LNCAP (cell line): ENCODE measurements around the gene AP2B1.
A peak's percentile ranks its signal among the peaks of the same experiment; 100 is the strongest.

ENCODE experiments used
- TF ChIP-seq, protein P1 (sequence below): fragments of 450-650 bp; IDR thresholded peaks from 2 replicates; pipeline ENCODE4 v1.5.1; 2017; ENCODE audit warnings: mild to moderate bottlenecking

The AP2B1 gene

DNA sequence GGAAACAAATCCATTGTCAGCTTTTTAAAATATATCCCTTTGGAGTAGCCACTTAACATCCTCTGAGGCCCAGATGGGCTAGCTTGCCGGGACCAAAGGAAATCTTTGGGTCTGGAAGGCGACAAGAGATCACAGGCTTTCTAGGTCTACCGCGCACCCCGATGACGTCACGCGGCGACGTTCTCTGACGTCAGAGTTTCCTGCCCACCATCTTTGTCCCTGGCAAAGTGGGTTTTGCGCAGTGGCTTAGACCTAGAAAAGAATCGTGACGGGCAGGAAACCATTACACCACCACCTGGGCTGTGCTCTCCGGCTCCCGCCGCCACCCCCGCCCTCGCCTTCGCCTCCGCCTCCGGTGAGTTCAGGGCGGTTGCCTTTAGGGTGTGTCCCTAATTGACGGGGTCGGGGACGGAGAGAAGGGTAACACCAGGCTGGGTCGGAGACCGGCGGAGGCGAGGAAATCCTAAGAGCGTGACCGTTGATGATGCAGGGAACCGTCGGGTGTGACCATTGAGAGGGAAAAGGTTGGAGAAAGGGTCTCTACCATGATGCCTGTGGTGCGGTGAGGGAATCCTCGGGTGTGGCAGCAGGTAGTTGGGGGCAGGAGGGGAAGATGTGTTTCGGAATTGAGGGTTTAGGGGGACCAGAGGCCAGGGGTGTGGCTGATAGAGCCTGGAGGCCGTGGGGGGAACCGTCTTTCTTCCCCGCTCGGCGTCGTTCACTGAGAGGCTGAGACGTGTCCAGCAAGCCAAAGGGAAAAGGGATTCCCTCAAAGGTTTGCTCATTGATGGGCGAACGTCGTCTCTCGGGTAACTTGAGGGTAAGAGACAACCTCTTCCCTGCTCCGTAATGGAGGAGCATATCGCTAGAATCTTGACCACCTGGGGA is at the start of gene AP2B1:
TSS of gene AP2B1 (plus strand) at position 249 of the 888 bp plus-strand sequence. CDS start 6,709 bp downstream, outside the sequence.
- TF ChIP-seq, protein P1, sequence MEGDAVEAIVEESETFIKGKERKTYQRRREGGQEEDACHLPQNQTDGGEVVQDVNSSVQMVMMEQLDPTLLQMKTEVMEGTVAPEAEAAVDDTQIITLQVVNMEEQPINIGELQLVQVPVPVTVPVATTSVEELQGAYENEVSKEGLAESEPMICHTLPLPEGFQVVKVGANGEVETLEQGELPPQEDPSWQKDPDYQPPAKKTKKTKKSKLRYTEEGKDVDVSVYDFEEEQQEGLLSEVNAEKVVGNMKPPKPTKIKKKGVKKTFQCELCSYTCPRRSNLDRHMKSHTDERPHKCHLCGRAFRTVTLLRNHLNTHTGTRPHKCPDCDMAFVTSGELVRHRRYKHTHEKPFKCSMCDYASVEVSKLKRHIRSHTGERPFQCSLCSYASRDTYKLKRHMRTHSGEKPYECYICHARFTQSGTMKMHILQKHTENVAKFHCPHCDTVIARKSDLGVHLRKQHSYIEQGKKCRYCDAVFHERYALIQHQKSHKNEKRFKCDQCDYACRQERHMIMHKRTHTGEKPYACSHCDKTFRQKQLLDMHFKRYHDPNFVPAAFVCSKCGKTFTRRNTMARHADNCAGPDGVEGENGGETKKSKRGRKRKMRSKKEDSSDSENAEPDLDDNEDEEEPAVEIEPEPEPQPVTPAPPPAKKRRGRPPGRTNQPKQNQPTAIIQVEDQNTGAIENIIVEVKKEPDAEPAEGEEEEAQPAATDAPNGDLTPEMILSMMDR = no peak

DNA sequence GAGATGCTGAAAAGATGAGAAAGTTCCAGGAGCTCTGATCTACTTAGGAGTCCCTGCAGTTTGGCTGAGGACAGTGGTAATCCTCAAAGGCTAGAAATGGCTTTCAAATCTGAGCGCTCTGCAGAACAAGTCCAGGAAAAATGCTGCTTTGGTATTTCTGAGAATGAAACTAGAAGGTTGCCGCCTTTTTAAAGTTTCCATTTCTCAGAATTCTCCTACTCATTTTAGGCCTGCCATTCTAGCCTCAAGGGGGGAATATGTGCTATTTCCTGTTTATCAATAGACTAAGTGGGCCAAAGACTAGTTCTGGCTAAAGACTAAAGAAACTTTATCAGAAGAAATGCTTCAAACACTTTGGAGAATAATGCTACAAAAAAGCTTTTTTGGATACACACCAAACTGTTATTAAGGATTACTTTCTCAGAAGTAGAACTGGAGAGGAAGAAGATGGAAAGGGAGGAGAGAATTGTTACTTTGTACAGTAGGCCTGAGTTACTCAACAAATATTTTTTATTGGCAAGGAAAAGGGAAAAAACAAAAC is 49.5 kb upstream of the AP2B1 start, which contains the start of gene SLFN12L:
TSS of gene SLFN12L (minus strand) at position 78 of the 541 bp plus-strand sequence. CDS start 15,314 bp downstream, outside the sequence.
- TF ChIP-seq, protein P1 = no peak

DNA sequence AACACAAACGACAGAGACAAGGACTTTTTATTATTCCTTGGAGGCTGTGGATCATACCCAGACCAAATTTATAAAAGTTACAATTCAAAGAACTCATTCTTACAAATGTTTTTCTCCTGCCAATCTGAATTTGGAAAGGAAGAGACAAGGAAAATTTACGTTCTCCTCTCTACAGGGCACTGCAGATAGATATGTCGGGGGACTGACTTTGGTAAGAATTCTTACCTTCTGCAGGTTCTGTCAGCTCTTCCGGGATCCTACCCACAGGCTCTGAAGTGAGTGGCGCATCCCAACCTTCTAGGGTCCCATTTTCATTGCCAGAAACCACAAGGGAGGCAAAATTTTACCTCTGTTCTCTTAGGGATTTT is 47.5 kb upstream of the AP2B1 start:
- TF ChIP-seq, protein P1 = peak; percentile 12

DNA sequence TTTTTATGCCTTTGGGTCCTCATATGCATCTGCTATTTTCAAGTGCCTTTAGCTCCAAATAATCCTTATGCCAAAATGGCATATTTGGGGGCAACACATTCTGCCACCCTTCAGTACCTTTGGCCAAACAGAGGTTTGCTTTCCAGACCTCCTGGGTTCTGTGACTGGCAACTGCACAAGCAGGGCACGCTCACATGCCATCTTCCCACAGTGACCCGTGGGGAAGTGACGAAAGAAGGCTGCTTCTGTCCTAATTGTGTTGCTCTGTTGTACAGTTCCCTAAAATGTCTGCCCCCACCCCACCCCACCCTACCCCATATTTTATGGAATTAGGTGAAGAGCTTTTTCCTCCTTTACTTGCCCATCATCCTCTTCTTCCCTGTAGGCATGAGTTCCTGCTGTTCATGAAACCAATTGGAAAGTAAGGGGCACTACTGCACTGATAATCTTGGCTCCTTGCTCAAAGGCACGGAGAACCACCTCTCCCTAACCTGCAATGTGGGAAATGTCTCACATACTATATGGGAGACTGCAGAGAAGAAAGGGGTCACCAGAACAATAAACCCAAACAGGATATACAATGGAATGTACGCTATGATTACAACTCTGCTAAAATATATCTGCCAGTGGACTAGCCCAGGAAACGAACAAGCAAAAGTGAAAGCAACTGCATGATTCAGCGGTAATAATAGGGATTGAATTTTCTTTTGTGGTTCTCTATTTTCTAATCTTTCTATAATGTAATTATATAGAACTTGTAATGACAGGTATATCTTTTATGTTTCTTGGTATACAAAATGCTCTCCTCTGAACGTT is 46.3 kb upstream of the AP2B1 start:
- TF ChIP-seq, protein P1 = no peak

DNA sequence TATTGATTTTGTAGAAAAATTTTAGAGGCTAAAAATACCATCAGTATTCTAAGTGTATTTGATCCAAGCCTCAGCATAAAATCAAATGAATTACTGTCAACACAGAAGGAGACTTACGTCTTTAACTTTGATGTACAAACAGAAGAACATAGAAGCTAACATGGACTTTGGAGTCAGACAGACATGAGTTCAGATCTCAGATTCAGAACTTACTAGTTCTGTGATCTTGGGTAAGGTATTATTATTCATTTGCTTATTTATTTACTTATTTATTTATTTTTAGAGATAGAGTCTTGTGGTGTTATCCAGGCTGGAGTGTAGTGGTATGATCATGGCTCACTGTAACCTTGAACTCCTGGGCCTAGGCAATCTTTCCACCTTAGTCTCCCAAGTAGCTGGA is 45.7 kb upstream of the AP2B1 start:
- TF ChIP-seq, protein P1 = no peak

DNA sequence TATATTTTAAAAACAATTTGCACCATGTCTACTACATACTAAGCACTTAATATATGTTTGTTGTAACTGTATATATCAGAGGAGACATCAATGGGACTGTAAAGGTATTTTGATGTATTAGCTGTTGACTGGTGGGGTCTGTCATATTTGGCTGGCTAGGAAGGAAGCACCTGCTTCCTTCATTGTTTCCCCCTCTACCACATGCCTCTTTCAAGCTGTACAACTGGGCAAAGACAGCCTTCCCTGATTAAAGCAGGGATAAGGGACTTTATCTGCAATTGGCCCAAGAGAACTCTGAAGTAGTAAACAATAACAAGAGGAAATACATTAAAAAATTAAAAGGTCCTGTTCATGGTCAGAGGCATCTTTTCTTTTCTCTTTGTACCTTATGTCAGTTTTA is 44.1 kb upstream of the AP2B1 start:
- TF ChIP-seq, protein P1 = no peak

DNA sequence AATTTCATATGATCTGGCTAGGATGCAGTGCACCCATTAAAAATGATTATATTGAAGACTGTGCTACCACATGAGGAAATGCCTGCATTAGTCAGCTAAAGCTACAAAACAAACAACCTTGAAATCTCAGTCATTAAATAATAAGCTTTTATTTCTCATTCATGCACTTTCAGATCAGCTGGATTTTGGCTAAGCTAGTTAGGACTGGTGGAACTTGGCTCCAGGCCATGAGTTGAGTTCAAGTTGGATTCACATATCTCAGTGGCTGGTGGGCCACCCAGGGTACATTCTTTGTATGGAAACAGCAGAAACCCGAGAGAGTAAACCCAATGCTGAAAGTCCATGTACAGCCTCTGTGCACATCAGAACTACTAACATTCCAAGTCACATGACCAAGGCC is 43.3 kb upstream of the AP2B1 start:
- TF ChIP-seq, protein P1 = no peak
